Brain microvascular endothelial cell (primary cell): ENCODE measurements around the gene NSF.

Source experiments
- DNase-seq: peaks from one replicate; pipeline ENCODE4 v3.0.0-alpha.2; 2020
- H3K27ac ChIP-seq: fragments of 250-450 bp; sonication (Bioruptor Pico); 2 replicates; pipeline ENCODE4 v1.5.1; 2020; ENCODE audit warnings: mild to moderate bottlenecking, moderate library complexity
- H3K27me3 ChIP-seq: fragments of 250-450 bp; sonication (Bioruptor Pico); replicated peaks from 2 replicates; pipeline ENCODE4 v1.5.1; 2020; ENCODE audit warnings: mild to moderate bottlenecking
- H3K36me3 ChIP-seq: fragments of 250-450 bp; sonication (Bioruptor Pico); replicated peaks from 2 replicates; pipeline ENCODE4 v1.5.1; 2020; ENCODE audit warnings: mild to moderate bottlenecking
- H3K4me3 ChIP-seq: 2 replicates; pipeline ENCODE4 v1.5.1; 2011; ENCODE audit warnings: low read depth, mild to moderate bottlenecking, control low read depth, low read length, moderate library complexity
- CTCF ChIP-seq: IDR thresholded peaks from 2 replicates; pipeline ENCODE4 v1.5.1; 2011; ENCODE audit warnings: low read depth, mild to moderate bottlenecking, moderate library complexity, low read length, control low read depth, inconsistent platforms; ENCODE audit errors: missing control alignments
- in situ Hi-C: cut with HindIII; loops from 2 replicates; pipeline ENCODE4 v1.10.0; 2017; ENCODE audit warnings: low sequenced_read_pairs, low pct_ligation_motif_present

The NSF gene

DNA sequence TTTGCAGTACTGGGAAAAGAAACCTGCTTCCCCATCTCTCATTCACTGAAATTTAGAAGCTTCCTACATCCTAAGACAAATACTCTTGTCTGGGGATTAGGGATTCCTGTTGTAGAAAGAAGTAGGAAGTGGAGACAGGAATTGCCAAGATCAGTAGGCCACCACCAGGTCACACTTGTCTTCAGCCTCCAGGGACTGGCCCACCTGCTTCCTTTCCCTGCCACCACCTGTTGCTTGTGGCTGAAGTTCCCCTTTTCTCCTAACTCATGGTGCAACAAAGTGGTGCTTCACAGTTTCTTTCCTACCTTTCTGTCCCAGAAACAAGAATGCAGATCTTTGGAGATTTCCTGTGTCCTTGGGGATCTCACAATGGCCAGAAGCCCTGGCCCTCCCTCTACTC lies 145.6 kb downstream of the NSF start:
- DNase-seq = no peak
- no peaks in the 10 kb centered on the region for H3K27me3 ChIP-seq
- no peak overlapping the region for H3K4me3 ChIP-seq
- H3K36me3 ChIP-seq = no peaks in the 10 kb centered on the region
- TF ChIP-seq CTCF = no peak
- in situ Hi-C loops = no loop called here
- no peak overlapping the region for H3K27ac ChIP-seq

GRCh38 chr17:46737326-46737725 lies 146.9 kb downstream of the NSF start:
- no peaks in the 10 kb centered on the region for H3K27me3 ChIP-seq
- no peaks in the 10 kb centered on the region for H3K36me3 ChIP-seq
- H3K4me3 ChIP-seq = no peak overlapping the region
- no peak for TF ChIP-seq CTCF
- in situ Hi-C loops = no loop called here
- H3K27ac ChIP-seq = no peak overlapping the region
- no peak for DNase-seq

DNA sequence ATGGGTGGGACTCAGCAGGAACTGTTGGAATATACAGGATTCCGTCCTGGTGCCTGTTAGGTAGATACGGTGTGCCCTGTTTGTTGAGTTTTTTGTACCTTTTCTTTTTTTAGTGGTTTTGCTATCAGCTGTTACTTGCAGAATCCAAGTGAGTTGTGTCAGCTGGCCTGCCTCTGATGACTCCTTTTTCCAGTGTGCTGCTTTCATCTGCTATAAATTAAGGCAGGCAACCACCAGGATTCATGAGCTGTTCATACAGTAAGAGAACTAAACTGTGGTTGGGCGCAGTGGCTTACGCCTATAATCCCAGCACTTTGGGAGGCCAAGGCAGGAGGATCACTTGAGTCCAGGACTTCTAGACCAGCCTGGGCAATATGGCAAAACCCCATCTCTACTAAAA lies 148.1 kb downstream of the NSF start:
- Histone ChIP-seq H3K36me3 (no peaks in the 10 kb centered on the region), H3K27ac (no peak overlapping the region), H3K27me3 (no peaks in the 10 kb centered on the region), H3K4me3 (no peak overlapping the region)
- TF ChIP-seq CTCF = no peak
- in situ Hi-C loops = no loop called here
- DNase-seq = no peak

- H3K27me3 ChIP-seq = no peaks in the 10 kb centered on the region
- in situ Hi-C loops = no loop called here
- no peak overlapping the region for H3K4me3 ChIP-seq
- TF ChIP-seq CTCF = no peak
- H3K36me3 ChIP-seq = no peaks in the 10 kb centered on the region
- DNase-seq = no peak
- no peak overlapping the region for H3K27ac ChIP-seq
These were observed 149.5 kb downstream of the NSF start for GRCh38 chr17:46739982-46740381.

GRCh38 chr17:46741122-46741730 lies 150.8 kb downstream of the NSF start:
- Histone ChIP-seq H3K36me3 (no peaks in the 10 kb centered on the region), H3K27me3 (no peaks in the 10 kb centered on the region), H3K27ac (no peak overlapping the region), H3K4me3 (no peak overlapping the region)
- in situ Hi-C loops = no loop called here
- no peak for TF ChIP-seq CTCF
- DNase-seq = no peak
